OCI-LY1 (cell line): ENCODE data around the gene HDHD5.

Experiments used
- H2AFZ ChIP-seq: fragments of 200-600 bp; sonication (generic), shearing (Covaris generic); 2 replicates; pipeline ENCODE4 v1.6.0; 2014; ENCODE audit warnings: antibody characterized with exemption, mild to moderate bottlenecking, low read length
- H3F3A ChIP-seq: fragments of 200-600 bp; sonication (generic), shearing (Covaris generic); 2 replicates; pipeline ENCODE4 v1.6.0; 2014; ENCODE audit warnings: mild to moderate bottlenecking, antibody characterized with exemption, low read length, moderate library complexity; ENCODE audit not compliant: insufficient read depth
- H3K27ac ChIP-seq: fragments of 200-600 bp; sonication (generic); 2 replicates; pipeline ENCODE4 v1.5.1; 2014; ENCODE audit warnings: low read length, mixed run types, mild to moderate bottlenecking, low read depth; ENCODE audit not compliant: poor library complexity, severe bottlenecking
- H3K27me3 ChIP-seq: fragments of 200-600 bp; sonication (generic); 2 replicates; pipeline ENCODE4 v1.6.0; 2014; ENCODE audit warnings: antibody characterized with exemption, mild to moderate bottlenecking, low read length, moderate library complexity; ENCODE audit not compliant: insufficient read depth
- H3K36me3 ChIP-seq: fragments of 200-600 bp; sonication (generic); 2 replicates; pipeline ENCODE4 v1.6.1; 2014; ENCODE audit warnings: mild to moderate bottlenecking, antibody characterized with exemption, low read length, moderate library complexity, mixed read lengths; ENCODE audit not compliant: insufficient read depth
- H3K4me1 ChIP-seq: fragments of 200-600 bp; sonication (generic); 2 replicates; pipeline ENCODE4 v1.5.1; 2014; ENCODE audit warnings: mild to moderate bottlenecking, low read length, moderate library complexity; ENCODE audit not compliant: insufficient read depth, severe bottlenecking
- H3K4me2 ChIP-seq: fragments of 200-600 bp; sonication (generic), shearing (Covaris generic); 2 replicates; pipeline ENCODE4 v1.6.1; 2014; ENCODE audit warnings: low read length
- H3K4me3 ChIP-seq: fragments of 200-600 bp; sonication (generic); 2 replicates; pipeline ENCODE4 v1.5.1; 2014; ENCODE audit warnings: low read length, low read depth, mild to moderate bottlenecking, mixed read lengths; ENCODE audit not compliant: poor library complexity, severe bottlenecking
- H3K79me2 ChIP-seq: fragments of 200-600 bp; shearing (Covaris generic); 2 replicates; pipeline ENCODE4 v1.6.1; 2016; ENCODE audit warnings: mixed run types, low read length, mixed read lengths; ENCODE audit not compliant: insufficient read depth
- H3K9ac ChIP-seq: fragments of 200-600 bp; sonication (generic), shearing (Covaris generic); 2 replicates; pipeline ENCODE4 v1.6.1; 2014; ENCODE audit warnings: mild to moderate bottlenecking, low read length, mixed read lengths
- H3K9me2 ChIP-seq: fragments of 200-600 bp; sonication (generic), shearing (Covaris generic); 2 replicates; pipeline ENCODE4 v1.6.1; 2014; ENCODE audit warnings: low read depth, mild to moderate bottlenecking, low read length, mixed read lengths
- H3K9me3 ChIP-seq: fragments of 200-600 bp; shearing (Covaris generic); 2 replicates; pipeline ENCODE4 v1.6.1; 2014; ENCODE audit warnings: low read length, mixed read lengths
- H4K20me1 ChIP-seq: fragments of 200-600 bp; sonication (generic), shearing (Covaris generic); 2 replicates; pipeline ENCODE4 v1.6.0; 2016; ENCODE audit warnings: mild to moderate bottlenecking, low read length; ENCODE audit not compliant: insufficient read depth
- EZH2 ChIP-seq: fragments of 200-600 bp; sonication (generic), shearing (Covaris generic); IDR thresholded peaks from 2 replicates; pipeline ENCODE4 v1.8.0; 2017; ENCODE audit warnings: borderline replicate concordance, mixed run types, mild to moderate bottlenecking, antibody characterized with exemption, low read length, moderate library complexity, mixed read lengths
- TF ChIP-seq, protein P1 (sequence below): fragments of 200-600 bp; sonication (generic), shearing (Covaris generic); IDR thresholded peaks from 2 replicates; pipeline ENCODE4 v1.5.1; 2017; ENCODE audit warnings: mild to moderate bottlenecking, antibody characterized with exemption, low read length, moderate library complexity, mixed read lengths

The HDHD5 gene

DNA sequence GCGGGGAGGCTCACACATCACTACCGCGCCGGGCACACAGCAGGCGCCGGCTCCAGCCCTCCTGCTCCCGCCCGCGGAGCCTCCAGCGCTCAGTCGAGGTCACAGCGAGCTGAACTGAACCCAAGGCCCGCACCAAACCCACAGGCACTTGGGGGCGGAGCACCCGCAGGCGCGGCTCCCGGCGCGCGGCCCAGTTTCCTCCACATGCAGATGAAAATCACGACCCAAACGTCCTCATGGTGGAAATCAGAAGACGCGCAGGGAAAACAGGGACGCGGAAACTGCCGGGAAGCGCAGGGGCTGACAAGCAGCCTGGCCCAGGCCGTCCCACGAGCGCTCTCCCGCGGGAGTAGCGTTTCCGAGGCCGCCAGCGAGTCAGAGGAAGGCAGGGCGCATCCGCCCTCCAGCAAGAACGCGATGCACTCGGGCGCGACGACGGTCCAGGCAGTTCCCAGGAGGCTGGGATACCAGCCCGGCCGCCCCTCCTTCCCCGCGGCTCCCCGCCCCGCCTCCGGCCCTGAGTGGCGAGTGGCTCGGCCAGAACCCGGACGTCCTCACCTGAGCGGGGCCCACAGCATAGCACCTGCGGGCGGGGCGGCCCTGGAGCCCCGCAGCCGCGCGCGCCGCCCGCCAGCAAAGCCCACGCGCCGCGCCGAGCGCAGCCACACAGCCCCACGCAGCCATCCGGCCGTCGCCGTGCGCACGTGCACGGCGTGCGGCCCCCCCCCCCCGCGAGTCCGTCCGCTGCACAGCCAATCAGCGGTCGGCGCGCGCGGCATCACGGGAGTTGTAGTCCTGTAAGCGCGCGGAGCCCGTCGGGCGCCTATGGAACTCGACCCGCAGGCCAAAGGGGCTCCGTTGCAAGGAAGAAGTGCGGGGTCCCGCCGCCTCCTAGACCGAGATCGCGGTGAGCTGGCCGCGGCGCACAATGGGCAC is at the start of gene HDHD5:
Gene HDHD5 (minus strand): TSS at position 710 of the 936 bp plus-strand sequence. CDS start 26 bp downstream, at position 684.
- peaks cover 7% of the 10 kb centered on the region for H3K79me2 ChIP-seq
- H3K9ac ChIP-seq, result peak within 1 kb of the TSS; percentile 94
- no peaks in the 10 kb centered on the region for H3K27me3 ChIP-seq
- H3K9me3 ChIP-seq, result no peaks in the 10 kb centered on the region
- peak within 1 kb of the TSS; percentile 97 for H3K4me2 ChIP-seq
- TF ChIP-seq, protein P1, sequence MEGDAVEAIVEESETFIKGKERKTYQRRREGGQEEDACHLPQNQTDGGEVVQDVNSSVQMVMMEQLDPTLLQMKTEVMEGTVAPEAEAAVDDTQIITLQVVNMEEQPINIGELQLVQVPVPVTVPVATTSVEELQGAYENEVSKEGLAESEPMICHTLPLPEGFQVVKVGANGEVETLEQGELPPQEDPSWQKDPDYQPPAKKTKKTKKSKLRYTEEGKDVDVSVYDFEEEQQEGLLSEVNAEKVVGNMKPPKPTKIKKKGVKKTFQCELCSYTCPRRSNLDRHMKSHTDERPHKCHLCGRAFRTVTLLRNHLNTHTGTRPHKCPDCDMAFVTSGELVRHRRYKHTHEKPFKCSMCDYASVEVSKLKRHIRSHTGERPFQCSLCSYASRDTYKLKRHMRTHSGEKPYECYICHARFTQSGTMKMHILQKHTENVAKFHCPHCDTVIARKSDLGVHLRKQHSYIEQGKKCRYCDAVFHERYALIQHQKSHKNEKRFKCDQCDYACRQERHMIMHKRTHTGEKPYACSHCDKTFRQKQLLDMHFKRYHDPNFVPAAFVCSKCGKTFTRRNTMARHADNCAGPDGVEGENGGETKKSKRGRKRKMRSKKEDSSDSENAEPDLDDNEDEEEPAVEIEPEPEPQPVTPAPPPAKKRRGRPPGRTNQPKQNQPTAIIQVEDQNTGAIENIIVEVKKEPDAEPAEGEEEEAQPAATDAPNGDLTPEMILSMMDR, result no peak; the same call in 1 of the 2 replicates
- no peak for TF ChIP-seq EZH2
- H3K27ac ChIP-seq, result peak within 1 kb of the TSS; percentile 72
- peak within 1 kb of the TSS; percentile 54; the same call in 1 of the 2 replicates for H2AFZ ChIP-seq
- peak within 1 kb of the TSS; percentile 96 for H3K4me3 ChIP-seq
- peaks cover 3% of the 10 kb centered on the region; the same call in 1 of the 2 replicates for H3K36me3 ChIP-seq
- peaks cover 30% of the 10 kb centered on the region for H3K4me1 ChIP-seq
- H3F3A ChIP-seq, result no peaks in the 10 kb centered on the region
- no peaks in the 10 kb centered on the region for H4K20me1 ChIP-seq
- H3K9me2 ChIP-seq, result no peaks in the 10 kb centered on the region

DNA sequence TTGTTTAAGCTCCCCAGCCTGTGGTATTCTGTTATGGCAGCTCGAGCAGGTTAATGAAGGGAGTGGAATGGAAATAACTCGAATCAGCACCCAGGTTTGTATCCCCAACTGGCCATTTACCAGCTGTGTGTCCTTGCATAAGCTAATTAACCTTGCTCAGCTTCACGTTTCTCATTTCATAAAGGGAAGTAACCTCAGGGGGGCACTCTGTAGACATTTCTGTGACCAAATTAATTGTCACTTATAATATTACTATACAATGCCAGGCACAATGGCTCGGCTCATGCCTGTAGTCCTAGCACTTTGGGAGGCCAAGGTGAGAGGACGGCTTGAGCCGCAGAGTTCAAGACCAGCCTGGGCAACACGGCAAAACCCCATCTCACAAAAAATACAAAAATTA is 46.4 kb upstream of the HDHD5 start:
- no peaks in the 10 kb centered on the region for H4K20me1 ChIP-seq
- no peaks in the 10 kb centered on the region for H3F3A ChIP-seq
- H3K27me3 ChIP-seq, result no peaks in the 10 kb centered on the region
- peaks cover 7% of the 10 kb centered on the region; the same call in 1 of the 2 replicates for H3K36me3 ChIP-seq
- H3K9me2 ChIP-seq, result no peaks in the 10 kb centered on the region
- H3K4me3 ChIP-seq, result no peak overlapping the region
- H3K79me2 ChIP-seq, result no peaks in the 10 kb centered on the region
- H3K9ac ChIP-seq, result no peak overlapping the region
- no peak overlapping the region for H3K27ac ChIP-seq
- H3K9me3 ChIP-seq, result no peaks in the 10 kb centered on the region
- H3K4me2 ChIP-seq, result no peak overlapping the region
- no peak for TF ChIP-seq EZH2
- TF ChIP-seq, protein P1, result peak; percentile 58; the same call in 1 of the 2 replicates
- no peaks in the 10 kb centered on the region for H3K4me1 ChIP-seq
- no peak overlapping the region for H2AFZ ChIP-seq

DNA sequence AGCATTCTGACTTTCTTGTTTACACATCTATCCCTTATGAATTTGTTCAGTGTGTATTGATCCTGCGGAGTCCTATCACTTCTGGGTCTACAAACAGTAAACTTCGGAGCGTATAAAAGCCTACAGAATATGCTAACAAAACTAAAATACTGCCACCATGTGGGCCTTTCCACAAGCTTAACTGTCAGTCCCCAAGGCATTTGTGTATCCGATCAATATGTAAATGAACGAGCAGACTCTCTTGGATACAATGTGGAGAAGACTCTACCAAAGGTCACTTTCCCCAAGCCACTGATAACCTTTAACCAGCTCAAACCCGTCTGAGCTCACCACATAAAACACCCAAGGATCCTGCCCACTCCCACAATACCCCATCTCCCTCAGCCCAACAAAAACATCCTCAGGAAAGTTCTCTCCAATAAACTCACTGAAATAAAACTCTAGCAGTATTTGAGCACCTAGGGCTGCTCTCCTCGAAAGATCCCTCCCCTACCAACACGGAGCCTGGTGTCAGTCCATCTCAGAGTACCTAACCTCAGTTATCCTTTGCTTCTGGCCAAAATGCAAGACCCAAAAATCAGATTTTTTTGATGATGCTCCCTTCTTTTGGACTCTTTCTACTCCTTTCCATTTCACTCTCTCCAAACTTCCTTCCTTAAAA is 42.3 kb upstream of the HDHD5 start:
- no peaks in the 10 kb centered on the region for H3K4me1 ChIP-seq
- H3K27me3 ChIP-seq, result no peaks in the 10 kb centered on the region
- no peaks in the 10 kb centered on the region for H3K9me3 ChIP-seq
- peaks cover 7% of the 10 kb centered on the region; the same call in 1 of the 2 replicates for H3K36me3 ChIP-seq
- no peak overlapping the region for H3K9ac ChIP-seq
- no peak overlapping the region for H3K27ac ChIP-seq
- no peaks in the 10 kb centered on the region for H3K79me2 ChIP-seq
- no peaks in the 10 kb centered on the region for H3F3A ChIP-seq
- no peak overlapping the region for H2AFZ ChIP-seq
- TF ChIP-seq, protein P1, result peak; percentile 29; the same call in 1 of the 2 replicates
- no peak for TF ChIP-seq EZH2
- no peaks in the 10 kb centered on the region for H3K9me2 ChIP-seq
- H4K20me1 ChIP-seq, result no peaks in the 10 kb centered on the region
- no peak overlapping the region for H3K4me3 ChIP-seq
- H3K4me2 ChIP-seq, result no peak overlapping the region
